ENCODE results near the gene HTRA1.

Gene HTRA1

GRCh38 chr10:122475100-122475499 is 13.7 kb downstream of the HTRA1 start:
- no peak for DNase-seq

GRCh38 chr10:122475591-122476332 is 14.4 kb downstream of the HTRA1 start:
- no peak for DNase-seq

GRCh38 chr10:122476333-122476695 is 15.0 kb downstream of the HTRA1 start:
- DNase-seq = no peak

- no peak for DNase-seq
Observed at GRCh38 chr10:122477436-122477835, 16.1 kb downstream of the HTRA1 start.

- DNase-seq = no peak
Observed at GRCh38 chr10:122478971-122479370, 17.6 kb downstream of the HTRA1 start.

- DNase-seq = no peak
Observed at GRCh38 chr10:122480146-122480833, 18.9 kb downstream of the HTRA1 start.

- no peak for DNase-seq
Observed at GRCh38 chr10:122481296-122482056, 20.1 kb downstream of the HTRA1 start.

GRCh38 chr10:122484276-122485060 is 23.1 kb downstream of the HTRA1 start:
- DNase-seq = no peak

GRCh38 chr10:122485670-122486069 is 24.3 kb downstream of the HTRA1 start:
- DNase-seq = no peak

GRCh38 chr10:122486406-122487080 is 25.2 kb downstream of the HTRA1 start:
- DNase-seq = no peak

- DNase-seq = no peak
Observed at GRCh38 chr10:122487174-122487765, 25.9 kb downstream of the HTRA1 start.

GRCh38 chr10:122490268-122490667 is 28.9 kb downstream of the HTRA1 start:
- no peak for DNase-seq

GRCh38 chr10:122490786-122491680 is 29.7 kb downstream of the HTRA1 start:
- DNase-seq = peak; percentile 32

- no peak for DNase-seq
Observed at GRCh38 chr10:122492006-122492405, 30.7 kb downstream of the HTRA1 start.

- no peak for DNase-seq
Observed at GRCh38 chr10:122492999-122493481, 31.7 kb downstream of the HTRA1 start.

- no peak for DNase-seq
Observed at GRCh38 chr10:122493761-122494160, 32.4 kb downstream of the HTRA1 start.

- DNase-seq = no peak
Observed at GRCh38 chr10:122494173-122494820, 32.9 kb downstream of the HTRA1 start.

- no peak for DNase-seq
Observed at GRCh38 chr10:122494833-122495232, 33.5 kb downstream of the HTRA1 start.

- DNase-seq = peak; percentile 22
Observed at GRCh38 chr10:122495406-122496340, 34.3 kb downstream of the HTRA1 start.

All from CD4-positive, alpha-beta T cell treated with Interleukin-21 for 1 hour (primary cell).